Ovary (tissue), 3 donors: ENCODE results near the gene OCA2.

ENCODE experiments used
- CTCF ChIP-seq, 3 donors: fragments of 450-650 bp in 2 of 3; fragments of 200-600 bp in 1 of 3; IDR thresholded peaks; one replicate each; pipeline versions ENCODE4 v1.5.1 to v1.8.0; 2016 to 2022; ENCODE audit warnings: antibody characterized with exemption in 3 of 3, mild to moderate bottlenecking in 1 of 3
- POLR2A ChIP-seq: fragments of 450-650 bp; IDR thresholded peaks from one replicate; pipeline ENCODE4 v1.6.1; 2017; ENCODE audit warnings: antibody characterized with exemption, mild to moderate bottlenecking, moderate library complexity
- donor health status: DM: no; HTN: no; CAD: no.

DNA sequence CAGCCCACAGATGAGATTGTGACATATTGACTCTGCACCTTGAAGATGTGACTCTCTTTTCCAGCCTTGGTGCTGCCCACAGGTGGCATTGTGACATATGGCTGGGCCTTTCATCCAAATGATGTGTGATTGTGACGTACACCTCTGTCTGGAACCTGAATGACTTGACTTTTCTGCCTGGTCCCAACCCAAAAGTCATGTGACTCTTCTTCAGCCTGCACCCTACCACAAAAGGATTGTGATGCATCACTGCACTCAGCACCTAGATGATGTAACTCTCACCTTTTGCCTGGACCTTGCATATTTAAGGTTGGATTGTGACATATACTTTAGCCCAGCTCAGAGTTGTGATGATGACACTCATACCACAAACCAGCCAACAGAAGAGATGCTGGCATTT, 204.5 kb downstream of the OCA2 start:
- TF ChIP-seq CTCF (IDR thresholded peaks at IDR 0.05) = no peak
- TF ChIP-seq POLR2A = no peak
